Measurements from ENCODE around the gene MRPS25. TPM values are rescaled to one million over a fixed set of nuclear protein-coding genes. Genes with fewer than 3 reads are reported as not detected.

The MRPS25 gene
- polyA plus RNA-seq, 1 experiment = 22.8 TPM

DNA sequence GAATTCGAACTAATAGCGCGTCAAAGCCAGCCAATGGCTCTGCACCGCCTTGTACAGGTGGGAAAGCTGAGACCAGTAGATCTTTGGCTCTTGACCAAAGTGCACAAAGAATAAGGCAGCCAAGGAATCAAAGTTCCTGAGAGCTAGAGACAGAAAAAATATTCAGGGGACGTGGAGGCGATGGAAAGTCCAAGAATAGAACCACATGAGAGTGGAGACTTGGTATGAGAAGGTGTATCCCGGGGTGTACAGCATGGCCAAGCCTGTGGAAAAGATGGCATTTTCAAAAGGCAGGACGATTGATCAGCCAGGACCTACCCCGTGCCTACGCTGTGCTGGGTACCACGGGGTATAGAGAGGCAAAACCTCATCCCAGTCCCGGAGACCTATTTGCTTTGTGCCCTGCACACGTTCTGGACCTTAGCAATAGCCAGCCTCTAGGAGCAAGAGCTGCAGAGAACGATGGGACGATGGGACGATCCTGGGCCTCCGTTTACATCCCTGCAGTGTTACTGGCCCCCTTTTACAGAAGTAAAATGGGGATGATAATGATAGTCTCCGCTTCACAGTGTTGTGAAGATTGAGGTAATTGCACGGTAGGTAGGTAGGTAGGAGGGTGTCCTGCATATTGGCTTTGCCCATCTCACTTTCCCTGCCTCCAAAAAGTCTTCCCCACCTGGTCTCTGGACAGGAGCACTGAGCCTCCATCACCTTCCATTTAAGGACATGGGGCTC lies 34.4 kb upstream of the MRPS25 start:
- DNase-seq (ENCODE audit: low read depth, low spot score) = no peak
- no peak overlapping the region for H3K27ac ChIP-seq (ENCODE audit: low read depth, low read length)
- TF ChIP-seq, protein P1, sequence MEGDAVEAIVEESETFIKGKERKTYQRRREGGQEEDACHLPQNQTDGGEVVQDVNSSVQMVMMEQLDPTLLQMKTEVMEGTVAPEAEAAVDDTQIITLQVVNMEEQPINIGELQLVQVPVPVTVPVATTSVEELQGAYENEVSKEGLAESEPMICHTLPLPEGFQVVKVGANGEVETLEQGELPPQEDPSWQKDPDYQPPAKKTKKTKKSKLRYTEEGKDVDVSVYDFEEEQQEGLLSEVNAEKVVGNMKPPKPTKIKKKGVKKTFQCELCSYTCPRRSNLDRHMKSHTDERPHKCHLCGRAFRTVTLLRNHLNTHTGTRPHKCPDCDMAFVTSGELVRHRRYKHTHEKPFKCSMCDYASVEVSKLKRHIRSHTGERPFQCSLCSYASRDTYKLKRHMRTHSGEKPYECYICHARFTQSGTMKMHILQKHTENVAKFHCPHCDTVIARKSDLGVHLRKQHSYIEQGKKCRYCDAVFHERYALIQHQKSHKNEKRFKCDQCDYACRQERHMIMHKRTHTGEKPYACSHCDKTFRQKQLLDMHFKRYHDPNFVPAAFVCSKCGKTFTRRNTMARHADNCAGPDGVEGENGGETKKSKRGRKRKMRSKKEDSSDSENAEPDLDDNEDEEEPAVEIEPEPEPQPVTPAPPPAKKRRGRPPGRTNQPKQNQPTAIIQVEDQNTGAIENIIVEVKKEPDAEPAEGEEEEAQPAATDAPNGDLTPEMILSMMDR (IDR thresholded peaks at IDR 0.05; ENCODE audit: low read depth, low read length) = no peak
- CTCF ChIA-PET = interaction anchor here (0.7 to 2.5 kb wide), 2 partner anchors 9 to 1954 kb away, joined by 3 to 15 read pairs; no protein-coding TSS in a partner anchor
- peak overlapping the region; percentile 97 for H3K4me3 ChIP-seq (ENCODE audit: low read depth, low read length)
- POLR2A ChIA-PET = interaction anchor here (0.6 to 1.0 kb wide), 4 partner anchors 13 to 883 kb away, joined by 3 to 10 read pairs (median 6); partner anchors contain the start of gene MRPS25
- H3K27me3 ChIP-seq (ENCODE audit: control insufficient read depth, insufficient read depth, low read length) = peaks cover 3% of the 10 kb centered on the region
- H3K9me3 ChIP-seq (ENCODE audit: control insufficient read depth, insufficient read depth, low read length) = no peaks in the 10 kb centered on the region

DNA sequence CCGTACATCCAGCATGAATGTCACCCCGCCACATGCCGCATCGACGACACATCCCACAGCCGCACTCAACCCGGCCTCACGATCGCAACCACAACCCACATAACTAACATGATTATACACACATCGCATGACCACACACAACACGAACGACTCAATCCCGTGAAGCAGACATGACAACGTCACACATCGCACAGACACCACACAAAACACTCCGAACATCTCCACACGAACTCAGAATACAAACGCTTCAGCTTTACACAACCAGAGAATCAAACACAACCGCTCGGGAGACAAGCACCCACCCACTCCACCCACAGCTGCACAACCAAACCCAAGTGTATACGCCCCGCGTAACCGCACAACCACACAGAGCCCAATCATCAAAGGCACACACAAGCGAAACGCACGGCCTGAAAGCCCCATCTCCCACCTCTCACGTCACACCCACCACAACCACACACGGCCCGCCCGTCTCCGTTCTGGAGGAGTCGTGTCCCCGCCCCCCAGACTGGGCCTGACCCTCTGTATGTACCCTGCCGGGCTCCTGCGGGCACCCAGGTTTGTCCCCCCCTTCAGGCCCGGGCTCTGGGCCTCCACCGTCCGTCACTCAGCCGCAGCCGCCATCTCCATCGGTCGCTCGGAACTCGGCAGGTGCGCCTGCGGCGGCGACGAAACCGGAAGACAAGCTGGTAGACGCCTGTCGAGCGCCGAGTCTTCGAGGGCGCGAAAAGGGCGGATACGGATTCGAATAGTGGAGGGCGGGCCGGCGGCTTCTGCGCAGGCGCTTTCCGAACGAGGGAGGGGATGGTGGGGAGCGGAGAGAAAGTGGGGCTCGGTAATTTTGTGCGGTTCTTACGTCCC lies 33.6 kb upstream of the MRPS25 start, which contains the start of gene RBSN:
RBSN (minus strand) TSS at position 646 of the 861 bp plus-strand sequence. CDS start 3,028 bp downstream, outside the sequence.
- CTCF ChIA-PET = interaction anchor here (0.7 to 2.5 kb wide), 4 partner anchors 10 to 1953 kb away, joined by 3 to 15 read pairs (median 4); no protein-coding TSS in a partner anchor
- TF ChIP-seq, protein P1 (IDR thresholded peaks at IDR 0.05; ENCODE audit: low read depth, low read length) = no peak
- Histone ChIP-seq H3K4me3 (ENCODE audit: low read depth, low read length) (peak within 1 kb of the TSS; percentile 97), H3K27me3 (ENCODE audit: control insufficient read depth, insufficient read depth, low read length) (no peaks in the 10 kb centered on the region), H3K9me3 (ENCODE audit: control insufficient read depth, insufficient read depth, low read length) (no peaks in the 10 kb centered on the region), H3K27ac (ENCODE audit: low read depth, low read length) (peak within 1 kb of the TSS; percentile 77)
- POLR2A ChIA-PET = interaction anchor here (0.6 to 1.0 kb wide), 5 partner anchors 12 to 884 kb away, joined by 3 to 10 read pairs (median 3); partner anchors contain the start of gene MRPS25
- peak; percentile 83 for DNase-seq (ENCODE audit: low read depth, low spot score)

DNA sequence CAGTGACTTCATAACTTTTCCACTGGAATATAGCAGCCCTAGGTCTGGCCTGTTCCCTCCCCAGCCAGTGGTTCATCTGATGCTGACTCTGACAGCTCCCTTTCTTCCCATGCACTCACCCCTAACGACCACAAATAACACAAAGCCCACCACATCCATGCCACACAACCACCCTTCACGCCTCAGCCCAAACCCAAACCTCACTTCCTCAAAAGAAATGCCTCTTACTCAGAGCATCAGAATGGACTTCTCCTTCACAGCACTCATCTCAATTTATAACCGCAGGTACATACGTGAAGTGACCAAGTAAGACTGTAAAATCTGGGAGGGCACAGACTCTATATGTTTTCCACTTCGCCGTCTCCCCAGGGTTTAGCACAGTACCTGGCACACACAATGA lies 32.8 kb upstream of the MRPS25 start:
- Histone ChIP-seq H3K27me3 (ENCODE audit: control insufficient read depth, insufficient read depth, low read length) (no peaks in the 10 kb centered on the region), H3K27ac (ENCODE audit: low read depth, low read length) (no peak overlapping the region), H3K4me3 (ENCODE audit: low read depth, low read length) (peak overlapping the region; percentile 97), H3K9me3 (ENCODE audit: control insufficient read depth, insufficient read depth, low read length) (no peaks in the 10 kb centered on the region)
- ChIA-PET POLR2A (interaction anchor here (0.6 kb wide), 1 partner anchor 33 kb away, joined by 3 read pairs; the partner anchor contains the start of gene MRPS25), CTCF (interaction anchor here (1.0 to 2.5 kb wide), 4 partner anchors 10 to 174 kb away, joined by 3 to 15 read pairs (median 4); no protein-coding TSS in a partner anchor)
- TF ChIP-seq, protein P1 (IDR thresholded peaks at IDR 0.05; ENCODE audit: low read depth, low read length) = no peak
- DNase-seq (ENCODE audit: low read depth, low spot score) = no peak

DNA sequence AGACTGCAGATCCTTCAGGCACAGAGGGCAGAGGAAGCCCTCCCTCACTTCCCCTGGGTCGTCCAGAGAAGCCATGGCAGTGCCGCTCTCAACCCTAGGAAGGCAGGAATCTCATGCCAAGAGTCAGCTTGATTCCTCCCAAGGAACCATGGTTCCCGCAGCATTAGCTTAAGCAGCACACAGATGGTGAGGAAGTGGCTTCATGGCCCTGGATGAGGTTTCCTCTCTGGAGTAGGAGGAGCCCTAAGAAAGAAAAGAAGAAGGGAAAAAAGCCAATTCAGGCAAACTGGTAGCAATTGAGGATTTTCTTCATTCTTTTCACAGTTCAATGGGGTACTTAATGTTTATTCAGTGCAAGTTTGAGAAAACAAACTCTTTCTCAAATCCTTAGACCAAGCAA lies 30.9 kb upstream of the MRPS25 start:
- TF ChIP-seq, protein P1 (IDR thresholded peaks at IDR 0.05; ENCODE audit: low read depth, low read length) = no peak
- H3K27me3 ChIP-seq (ENCODE audit: control insufficient read depth, insufficient read depth, low read length) = no peaks in the 10 kb centered on the region
- POLR2A ChIA-PET = no interaction called here
- DNase-seq (ENCODE audit: low read depth, low spot score) = no peak
- H3K27ac ChIP-seq (ENCODE audit: low read depth, low read length) = no peak overlapping the region
- CTCF ChIA-PET = interaction anchor here (0.6 to 1.4 kb wide), 3 partner anchors 12 to 422 kb away, joined by 3 to 4 read pairs (median 3); no protein-coding TSS in a partner anchor
- no peaks in the 10 kb centered on the region for H3K9me3 ChIP-seq (ENCODE audit: control insufficient read depth, insufficient read depth, low read length)
- no peak overlapping the region for H3K4me3 ChIP-seq (ENCODE audit: low read depth, low read length)
